K562 treated with DMSO at 1 percent for 12 hours (cell line): ENCODE results near the gene NFKBIE. TPM values are rescaled to one million over a fixed set of nuclear protein-coding genes. Genes with fewer than 3 reads are reported as not detected.

ENCODE experiments used
- total RNA-seq: library from RNA; unstranded; fragments of 300-600 nt; gene quantifications from 2 replicates; pipeline ENCODE4 v1.2.3, GENCODE V29; 2022; ENCODE audit not compliant: insufficient read depth

The NFKBIE gene
- total RNA-seq: 24.1 and 28.1 TPM in 2 replicates

GRCh38 chr6:44265007-44265721 lies at the start of gene NFKBIE:
Gene NFKBIE, minus strand, starts transcription at chr6:44265551. Its CDS starts 205 bp downstream, at chr6:44265346.

GRCh38 chr6:44312901-44313788 lies 47.8 kb upstream of the NFKBIE start, which contains the start of gene AARS2:
Gene AARS2, minus strand, starts transcription at chr6:44313347. Its CDS starts 24 bp downstream, at chr6:44313323.

GRCh38 chr6:44269921-44270525 lies 4.7 kb upstream of the NFKBIE start, which contains the start of gene TMEM151B:
Gene TMEM151B, plus strand, starts transcription at chr6:44270450. Its CDS starts 293 bp downstream, at chr6:44270743.

GRCh38 chr6:44257025-44257752 lies 8.2 kb downstream of the NFKBIE start, which contains the start of gene SLC35B2:
Gene SLC35B2, minus strand, starts transcription at chr6:44257528. Its CDS starts 118 bp downstream, at chr6:44257410.

GRCh38 chr6:44246663-44247337 lies 18.6 kb downstream of the NFKBIE start, which contains the start of gene HSP90AB1:
Gene HSP90AB1, plus strand, starts transcription at chr6:44247101. Its CDS starts 1,529 bp downstream, at chr6:44248630.

GRCh38 chr6:44223319-44224028 lies 41.9 kb downstream of the NFKBIE start, which contains the start of gene SLC29A1:
Gene SLC29A1, plus strand, starts transcription at chr6:44223595. Its CDS starts 3,719 bp downstream, at chr6:44227314.

GRCh38 chr6:44216677-44217331 lies 48.5 kb downstream of the NFKBIE start, which contains the start of gene MYMX:
Gene MYMX, plus strand, starts transcription at chr6:44216926. Its CDS starts 546 bp downstream, at chr6:44217472.

Other genes with a start within 250 kb of the NFKBIE start
- gene MRPL14, start 138.1 kb downstream of the NFKBIE start, total RNA-seq: 102 and 178 TPM in 2 replicates
- 26.9 and 62.9 TPM in 2 replicates for gene TMEM63B, start 138.0 kb downstream of the NFKBIE start, total RNA-seq
- gene CAPN11, start 106.7 kb downstream of the NFKBIE start, total RNA-seq: not detected in 2 replicates
- gene MYMX, start 48.6 kb downstream of the NFKBIE start, total RNA-seq: not detected in 2 replicates
- 127 and 182 TPM in 2 replicates for gene SLC29A1, start 42.0 kb downstream of the NFKBIE start, total RNA-seq
- 900 and 1,266 TPM in 2 replicates for gene HSP90AB1, start 18.4 kb downstream of the NFKBIE start, total RNA-seq
- gene SLC35B2, start 8.0 kb downstream of the NFKBIE start, total RNA-seq: 69.0 and 95.5 TPM in 2 replicates
- gene TMEM151B, start 4.9 kb upstream of the NFKBIE start, total RNA-seq: not detected in 2 replicates
- 11.1 and 23.7 TPM in 2 replicates for gene AARS2, start 47.8 kb upstream of the NFKBIE start, total RNA-seq
- gene SPATS1, start 77.1 kb upstream of the NFKBIE start, total RNA-seq: not detected in 2 replicates
- gene CDC5L, start 122.2 kb upstream of the NFKBIE start, total RNA-seq: 14.3 and 27.8 TPM in 2 replicates